Measurements from ENCODE around the gene ANTXR1. TPM values are rescaled to one million over a fixed set of nuclear protein-coding genes. Genes with fewer than 3 reads are reported as not detected.

Gene ANTXR1
- total RNA-seq, 2 donors from 2014 or later = 48.3 to 54.5 TPM

- Mint-ChIP-seq H3K9me3 (no peaks in the 10 kb centered on the region), H3K4me3 (no peak overlapping the region), H3K27me3 (ENCODE audit: insufficient read depth) (no peaks in the 10 kb centered on the region), H3K27ac (no peak overlapping the region), H3K36me3 (ENCODE audit: low read depth) (peaks cover 22% of the 10 kb centered on the region), H3K4me1 (no peaks in the 10 kb centered on the region)
- no peak overlapping the region for H3K4me3 ChIP-seq (ENCODE audit: low read length)
- H3K9me3 ChIP-seq (ENCODE audit: control insufficient read depth, low read length) = no peaks in the 10 kb centered on the region
- H3K27me3 ChIP-seq (ENCODE audit: control insufficient read depth, insufficient read depth, low read length, poor library complexity, severe bottlenecking) = no peaks in the 10 kb centered on the region
- no peak for DNase-seq
- WGBS, 2 experiments (ENCODE audit: insufficient coverage in 1 of 2, insufficient read length in 1 of 2) = 94 to 98% methylated on average over 6 of the region's 6 CpGs
- TF ChIP-seq, protein P1, sequence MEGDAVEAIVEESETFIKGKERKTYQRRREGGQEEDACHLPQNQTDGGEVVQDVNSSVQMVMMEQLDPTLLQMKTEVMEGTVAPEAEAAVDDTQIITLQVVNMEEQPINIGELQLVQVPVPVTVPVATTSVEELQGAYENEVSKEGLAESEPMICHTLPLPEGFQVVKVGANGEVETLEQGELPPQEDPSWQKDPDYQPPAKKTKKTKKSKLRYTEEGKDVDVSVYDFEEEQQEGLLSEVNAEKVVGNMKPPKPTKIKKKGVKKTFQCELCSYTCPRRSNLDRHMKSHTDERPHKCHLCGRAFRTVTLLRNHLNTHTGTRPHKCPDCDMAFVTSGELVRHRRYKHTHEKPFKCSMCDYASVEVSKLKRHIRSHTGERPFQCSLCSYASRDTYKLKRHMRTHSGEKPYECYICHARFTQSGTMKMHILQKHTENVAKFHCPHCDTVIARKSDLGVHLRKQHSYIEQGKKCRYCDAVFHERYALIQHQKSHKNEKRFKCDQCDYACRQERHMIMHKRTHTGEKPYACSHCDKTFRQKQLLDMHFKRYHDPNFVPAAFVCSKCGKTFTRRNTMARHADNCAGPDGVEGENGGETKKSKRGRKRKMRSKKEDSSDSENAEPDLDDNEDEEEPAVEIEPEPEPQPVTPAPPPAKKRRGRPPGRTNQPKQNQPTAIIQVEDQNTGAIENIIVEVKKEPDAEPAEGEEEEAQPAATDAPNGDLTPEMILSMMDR (conservative IDR thresholded peaks at IDR 0.05) = no peak
- no peaks in the 10 kb centered on the region for H3K36me3 ChIP-seq (ENCODE audit: control insufficient read depth, insufficient read depth, low read length)
- no peak overlapping the region for H3K27ac ChIP-seq (ENCODE audit: low read depth, low read length)
- H3K9ac ChIP-seq (ENCODE audit: extremely low read depth, low read length, poor library complexity, severe bottlenecking) = no peak overlapping the region
- H3K4me1 ChIP-seq (ENCODE audit: control insufficient read depth, insufficient read depth, low read length) = no peaks in the 10 kb centered on the region
Observed at GRCh38 chr2:69244882-69245281, 231.9 kb downstream of the ANTXR1 start.

GRCh38 chr2:69247583-69247982 is 234.6 kb downstream of the ANTXR1 start:
- no peaks in the 10 kb centered on the region for H3K27me3 Mint-ChIP-seq (ENCODE audit: insufficient read depth)
- H3K4me1 ChIP-seq (ENCODE audit: control insufficient read depth, insufficient read depth, low read length) = no peaks in the 10 kb centered on the region
- no peak overlapping the region for H3K4me3 Mint-ChIP-seq
- peaks cover 22% of the 10 kb centered on the region for H3K36me3 Mint-ChIP-seq (ENCODE audit: low read depth)
- H3K27ac Mint-ChIP-seq = no peak overlapping the region
- no peaks in the 10 kb centered on the region for H3K4me1 Mint-ChIP-seq
- DNase-seq = no peak
- H3K4me3 ChIP-seq (ENCODE audit: low read length) = no peak overlapping the region
- no peaks in the 10 kb centered on the region for H3K9me3 Mint-ChIP-seq
- H3K36me3 ChIP-seq (ENCODE audit: control insufficient read depth, insufficient read depth, low read length) = no peaks in the 10 kb centered on the region
- TF ChIP-seq, protein P1 (conservative IDR thresholded peaks at IDR 0.05) = no peak
- H3K27me3 ChIP-seq (ENCODE audit: control insufficient read depth, insufficient read depth, low read length, poor library complexity, severe bottlenecking) = no peaks in the 10 kb centered on the region
- 95 to 98% methylated on average over 9 of the region's 9 CpGs for WGBS, 2 experiments (ENCODE audit: insufficient coverage in 1 of 2, insufficient read length in 1 of 2)
- no peaks in the 10 kb centered on the region for H3K9me3 ChIP-seq (ENCODE audit: control insufficient read depth, low read length)
- H3K27ac ChIP-seq (ENCODE audit: low read depth, low read length) = no peak overlapping the region
- no peak overlapping the region for H3K9ac ChIP-seq (ENCODE audit: extremely low read depth, low read length, poor library complexity, severe bottlenecking)

DNA sequence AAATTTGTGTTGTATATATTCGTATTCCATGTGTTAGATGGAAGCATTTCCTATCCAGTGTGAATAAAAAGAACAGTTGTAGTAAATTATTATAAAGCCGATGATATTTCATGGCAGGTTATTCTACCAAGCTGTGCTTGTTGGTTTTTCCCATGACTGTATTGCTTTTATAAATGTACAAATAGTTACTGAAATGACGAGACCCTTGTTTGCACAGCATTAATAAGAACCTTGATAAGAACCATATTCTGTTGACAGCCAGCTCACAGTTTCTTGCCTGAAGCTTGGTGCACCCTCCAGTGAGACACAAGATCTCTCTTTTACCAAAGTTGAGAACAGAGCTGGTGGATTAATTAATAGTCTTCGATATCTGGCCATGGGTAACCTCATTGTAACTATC is 235.3 kb downstream of the ANTXR1 start:
- no peaks in the 10 kb centered on the region for H3K9me3 Mint-ChIP-seq
- H3K27ac Mint-ChIP-seq = no peak overlapping the region
- TF ChIP-seq, protein P1 (conservative IDR thresholded peaks at IDR 0.05) = no peak
- DNase-seq = no peak
- no peaks in the 10 kb centered on the region for H3K4me1 ChIP-seq (ENCODE audit: control insufficient read depth, insufficient read depth, low read length)
- WGBS, 2 experiments (ENCODE audit: insufficient coverage in 1 of 2, insufficient read length in 1 of 2) = 95 to 100% methylated on average over 3 to 4 of the region's 4 CpGs
- no peak overlapping the region for H3K4me3 Mint-ChIP-seq
- no peaks in the 10 kb centered on the region for H3K9me3 ChIP-seq (ENCODE audit: control insufficient read depth, low read length)
- no peaks in the 10 kb centered on the region for H3K36me3 ChIP-seq (ENCODE audit: control insufficient read depth, insufficient read depth, low read length)
- H3K27me3 ChIP-seq (ENCODE audit: control insufficient read depth, insufficient read depth, low read length, poor library complexity, severe bottlenecking) = no peaks in the 10 kb centered on the region
- no peak overlapping the region for H3K4me3 ChIP-seq (ENCODE audit: low read length)
- H3K27me3 Mint-ChIP-seq (ENCODE audit: insufficient read depth) = no peaks in the 10 kb centered on the region
- H3K9ac ChIP-seq (ENCODE audit: extremely low read depth, low read length, poor library complexity, severe bottlenecking) = no peak overlapping the region
- peaks cover 22% of the 10 kb centered on the region for H3K36me3 Mint-ChIP-seq (ENCODE audit: low read depth)
- no peaks in the 10 kb centered on the region for H3K4me1 Mint-ChIP-seq
- no peak overlapping the region for H3K27ac ChIP-seq (ENCODE audit: low read depth, low read length)
